A549 (cell line): Measurements from ENCODE around the gene TNFSF15. TPM values are rescaled to one million over a fixed set of nuclear protein-coding genes. Genes with fewer than 3 reads are reported as not detected.
"Not testable (repeated sequence)": the region's sequence is repeated elsewhere in the genome, so short reads cannot be mapped to it uniquely, and the experiment has no call there.

ENCODE experiments used
- ATAC-seq, 2 experiments: fragments of 200-7000 bp in 1 of 2; fragments of >200 bp in 1 of 2; cut with Nextera tagmentation in 1 of 2; cut with Tn5 transposase in 1 of 2; 3 replicates each; pipeline versions ENCODE4 v1.8.0 to v1.9.1; 2018 to 2020; ENCODE audit warnings: mild to moderate bottlenecking in 1 of 2, moderate library complexity in 1 of 2
- CTCF ChIA-PET: fragments of 300-600 bp; sonication (Branson Sonifier 250); formaldehyde crosslinking; extraction: SDS; loops from one replicate; lab custom pipeline; 2021; ENCODE audit warnings: antibody characterized with exemption, inconsistent platforms; lab: Yijun Ruan, JAX
- POLR2A ChIA-PET: fragments of 350-600 bp; formaldehyde crosslinking; extraction: SDS; loops from one replicate; lab custom pipeline; 2021; ENCODE audit warnings: antibody characterized with exemption, inconsistent platforms; lab: Yijun Ruan, JAX
- DNase-seq, 2 experiments: peaks; one replicate each; pipeline versions ENCODE4 v3.0.0 to v3.0.0-alpha.2; 2011 to 2016; ENCODE audit warnings: low read depth in 1 of 2, low spot score in 1 of 2
- FAIRE-seq: peaks from 2 replicates; lab custom pipeline; 2011; peaks lifted over from hg19 to GRCh38; lab: Jason Lieb, UNC
- H3K27ac ChIP-seq, 2 experiments: fragments of >200 bp; sonication (Bioruptor Twin); formaldehyde crosslinking; 3 replicates each; pipeline ENCODE4 v1.5.1; 2016 to 2017
- H3K4me1 ChIP-seq: fragments of >200 bp; sonication (Bioruptor Twin); formaldehyde crosslinking; 3 replicates; pipeline ENCODE4 v1.6.1; 2016
- H3K4me2 ChIP-seq: fragments of >200 bp; sonication (Bioruptor Twin); formaldehyde crosslinking; 3 replicates; pipeline ENCODE4 v1.6.1; 2016
- H3K4me3 ChIP-seq: fragments of >200 bp; sonication (Bioruptor Twin); formaldehyde crosslinking; 3 replicates; pipeline ENCODE4 v1.5.1; 2016
- H3K9me3 ChIP-seq: fragments of >200 bp; sonication (Bioruptor Twin); formaldehyde crosslinking; 3 replicates; pipeline ENCODE4 v1.6.1; 2016
- CTCF ChIP-seq: fragments of >200 bp; sonication (Bioruptor Twin); formaldehyde crosslinking; IDR thresholded peaks from 3 replicates; pipeline ENCODE4 v1.5.1; 2016
- ELK1 ChIP-seq: fragments of 150-350 bp; IDR thresholded peaks from 2 replicates; pipeline ENCODE4 v1.6.1; 2014; ENCODE audit warnings: low read depth, mild to moderate bottlenecking, low read length
- EP300 ChIP-seq, 2 experiments: fragments of >200 bp; sonication (Bioruptor Twin); formaldehyde crosslinking; IDR thresholded peaks; 2 replicates in 1 of 2; 3 replicates in 1 of 2; pipeline ENCODE4 v1.6.1; 2016 to 2017
- FOSB ChIP-seq: fragments of 250-450 bp; sonication (Bioruptor Pico); IDR thresholded peaks from 2 replicates; pipeline ENCODE4 v1.5.0; 2020; ENCODE audit warnings: mild to moderate bottlenecking, moderate library complexity
- HOXA7 ChIP-seq: fragments of 250-450 bp; sonication (Bioruptor Pico); IDR thresholded peaks from 2 replicates; pipeline ENCODE4 v1.5.0; 2020; ENCODE audit warnings: mild to moderate bottlenecking, moderate library complexity
- HOXB13 ChIP-seq: fragments of 250-450 bp; sonication (Bioruptor Pico); IDR thresholded peaks from 2 replicates; pipeline ENCODE4 v1.5.0; 2020; ENCODE audit warnings: low read depth, mild to moderate bottlenecking, moderate library complexity
- MAFK ChIP-seq: fragments of 450-650 bp; IDR thresholded peaks from 2 replicates; pipeline ENCODE4 v1.6.1; 2014; ENCODE audit not compliant: partially characterized antibody
- MAX ChIP-seq: IDR thresholded peaks from 2 replicates; pipeline ENCODE4 v1.6.1; 2012
- MAZ ChIP-seq: fragments of 150-350 bp; IDR thresholded peaks from 2 replicates; pipeline ENCODE4 v1.6.1; 2014; ENCODE audit warnings: antibody characterized with exemption, low read depth, low read length, borderline replicate concordance
- NFE2L2 ChIP-seq: fragments of 150-350 bp; conservative IDR thresholded peaks from 2 replicates; pipeline ENCODE4 v1.6.1; 2014; ENCODE audit warnings: low read length
- PBX3 ChIP-seq: IDR thresholded peaks from 2 replicates; pipeline ENCODE4 v1.6.1; 2012
- PHF8 ChIP-seq: fragments of 200-600 bp; sonication (generic); IDR thresholded peaks from 2 replicates; pipeline ENCODE4 v1.6.1; 2016; ENCODE audit warnings: low read depth, mild to moderate bottlenecking, antibody characterized with exemption, moderate library complexity, borderline replicate concordance
- REST ChIP-seq: fragments of 200-600 bp; sonication (generic); IDR thresholded peaks from 2 replicates; pipeline ENCODE4 v1.6.1; 2016; ENCODE audit warnings: antibody characterized with exemption, mild to moderate bottlenecking, moderate library complexity
- SMC3 ChIP-seq: fragments of >200 bp; sonication (Bioruptor Twin); formaldehyde crosslinking; IDR thresholded peaks from 3 replicates; pipeline ENCODE4 v1.6.1; 2018; ENCODE audit warnings: inconsistent platforms
- SREBF2 ChIP-seq: fragments of 450-650 bp; IDR thresholded peaks from 2 replicates; pipeline ENCODE4 v1.6.1; 2014; ENCODE audit warnings: mild to moderate bottlenecking, moderate library complexity
- TP53 ChIP-seq: fragments of 250-450 bp; sonication (Bioruptor Pico); IDR thresholded peaks from 2 replicates; pipeline ENCODE4 v1.5.0; 2021; ENCODE audit warnings: mild to moderate bottlenecking, moderate library complexity
- ZSCAN20 ChIP-seq: fragments of 250-450 bp; sonication (Bioruptor Pico); IDR thresholded peaks from 2 replicates; pipeline ENCODE4 v1.8.0; 2022; ENCODE audit warnings: mild to moderate bottlenecking, moderate library complexity
- WGBS: methylation state at CpG from one replicate; pipeline ENCODE4 v1.1.6; 2017; ENCODE audit errors: missing lambda C conversion rate; 5-methylcytosine and 5-hydroxymethylcytosine counted together
- polyA plus RNA-seq, 4 experiments: library from polyadenylated mRNA; depleted of rRNA in 3 of 4; stranded (reverse); fragments of >200 nt; fragmentation: RNase III in 1 of 4; extraction: RNeasy Plus Mini Kit Qiagen cat#74134 plus additional on column Dnase treatment in 1 of 4; gene quantifications; 2 replicates in 3 of 4; 3 replicates in 1 of 4; pipeline ENCODE4 v1.2.3, GENCODE V29; 2011 to 2017

TNFSF15 gene
- polyA plus RNA-seq, 2 of the 4 experiments (the other 2 are of a cell fraction) = 2.8 to 5.6 TPM

- 78% methylated on average over 3 of the region's 3 CpGs for WGBS
- H3K4me2 ChIP-seq = no peak overlapping the region
- no peak for TF ChIP-seq ELK1
- TF ChIP-seq HOXA7 (CRISPR knock-in tag) = no peak
- TF ChIP-seq PHF8 = no peak
- TF ChIP-seq ZSCAN20 (CRISPR knock-in tag) = no peak
- no peak for TF ChIP-seq EP300 (IDR thresholded peaks at IDR 0.05)
- TF ChIP-seq PBX3 = no peak
- no peak for TF ChIP-seq FOSB
- TF ChIP-seq TP53 (CRISPR knock-in tag) = no peak
- TF ChIP-seq MAZ = no peak
- no peak for TF ChIP-seq SREBF2
- POLR2A ChIA-PET = no interaction called here
- H3K4me3 ChIP-seq = no peak overlapping the region
- ATAC-seq = peak in 1 of 2 experiments; percentile 19; a peak in 1 of 6 replicates
- H3K27ac ChIP-seq = peak overlapping the region in 1 of 2 experiments; percentile 57; a peak in 3 of 6 replicates
- DNase-seq = no peak
- CTCF ChIA-PET = interaction anchor here (0.6 to 10.2 kb wide), 10 partner anchors 23 to 787 kb away, joined by 3 to 243 read pairs (median 4); partner anchors contain the start of gene TEX48
- no peak for FAIRE-seq
- H3K9me3 ChIP-seq = no peaks in the 10 kb centered on the region
- peaks cover 29% of the 10 kb centered on the region for H3K4me1 ChIP-seq
These were observed 68.7 kb downstream of the TNFSF15 start for GRCh38 chr9:114737118-114737517.

- DNase-seq = no peak
- ChIA-PET POLR2A (interaction anchor here (0.6 kb wide), 1 partner anchor 171 kb away, joined by 3 read pairs; no protein-coding TSS in a partner anchor), CTCF (interaction anchor here (0.8 to 10.2 kb wide), 11 partner anchors 29 to 330 kb away, joined by 3 to 243 read pairs (median 5); partner anchors contain the start of gene TEX48)
- peak overlapping the region in 1 of 2 experiments; percentile 60; a peak in 3 of 6 replicates for H3K27ac ChIP-seq
- ATAC-seq = no peak
- no peak overlapping the region for H3K4me2 ChIP-seq
- H3K4me3 ChIP-seq = no peak overlapping the region
- H3K9me3 ChIP-seq = no peaks in the 10 kb centered on the region
- 84% methylated on average over 4 of the region's 4 CpGs for WGBS
- TF ChIP-seq SMC3 (no peak), REST (no peak), MAFK (peak; percentile 40), MAX (no peak), NFE2L2 (no peak), HOXB13 (no peak), CTCF (no peak)
- no peak for FAIRE-seq
- H3K4me1 ChIP-seq = peaks cover 37% of the 10 kb centered on the region
These were observed 70.1 kb downstream of the TNFSF15 start for GRCh38 chr9:114735704-114736103.

GRCh38 chr9:114735139-114735538 lies 70.7 kb downstream of the TNFSF15 start:
- not testable (repeated sequence) for FAIRE-seq, ATAC-seq, DNase-seq, H3K4me2 ChIP-seq, H3K4me3 ChIP-seq, H3K9me3 ChIP-seq
- Histone ChIP-seq H3K27ac (peak overlapping the region in 1 of 2 experiments; percentile 63; a peak in 2 of 6 replicates), H3K4me1 (peaks cover 37% of the 10 kb centered on the region)
- POLR2A ChIA-PET = interaction anchor here (0.6 kb wide), 1 partner anchor 171 kb away, joined by 3 read pairs; no protein-coding TSS in a partner anchor
- 97% methylated on average over 5 of the region's 5 CpGs for WGBS
- CTCF ChIA-PET = interaction anchor here (0.6 to 10.2 kb wide), 11 partner anchors 29 to 329 kb away, joined by 3 to 243 read pairs (median 5); partner anchors contain the start of gene TEX48
